GM19324 (cell line): ENCODE data around the gene IGFALS.

Experiments used
- ATAC-seq: cut with Tn5 transposase; IDR thresholded peaks from one replicate; pipeline ENCODE4 v1.9.1; 2021; ENCODE audit warnings: mild to moderate bottlenecking, moderate library complexity; ENCODE audit not compliant: unreplicated experiment, low FRiP score

The IGFALS gene

DNA sequence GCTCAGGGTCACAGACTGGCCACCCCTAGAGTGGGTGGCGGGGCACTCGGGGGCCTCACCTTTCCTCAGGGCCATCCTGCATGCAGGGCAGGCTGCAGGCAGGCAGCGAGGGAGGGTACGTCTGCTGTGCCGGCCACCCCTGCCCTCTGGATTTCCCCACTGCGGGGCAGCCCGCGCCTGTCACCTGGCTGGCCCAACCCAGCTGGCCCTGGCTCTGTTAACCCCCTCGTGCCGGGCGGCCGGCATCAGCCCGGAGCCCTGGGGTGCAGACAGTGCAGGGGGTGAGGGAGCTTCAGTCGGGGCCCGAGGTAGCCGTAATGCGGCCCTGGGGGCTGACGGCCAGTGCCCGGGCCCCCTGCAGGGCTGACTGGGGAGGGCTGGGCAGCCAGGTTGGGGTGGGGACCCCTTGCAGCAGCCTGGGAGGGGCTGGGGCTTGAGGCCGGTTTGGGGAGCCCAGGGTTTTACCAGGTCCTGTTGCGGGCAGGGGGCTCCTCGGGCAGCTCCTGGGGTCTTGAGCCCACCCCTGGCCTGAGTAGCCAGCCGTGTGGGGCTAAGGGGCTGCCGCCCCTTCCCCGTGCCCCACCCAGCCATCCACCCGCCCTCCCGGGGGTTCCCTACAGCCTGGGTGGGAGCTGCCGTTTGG, at the start of gene IGFALS:
IGFALS (minus strand) TSS at position 128 of the 643 bp plus-strand sequence; CDS start at position 75, 53 bp downstream.
- ATAC-seq, result no peak

DNA sequence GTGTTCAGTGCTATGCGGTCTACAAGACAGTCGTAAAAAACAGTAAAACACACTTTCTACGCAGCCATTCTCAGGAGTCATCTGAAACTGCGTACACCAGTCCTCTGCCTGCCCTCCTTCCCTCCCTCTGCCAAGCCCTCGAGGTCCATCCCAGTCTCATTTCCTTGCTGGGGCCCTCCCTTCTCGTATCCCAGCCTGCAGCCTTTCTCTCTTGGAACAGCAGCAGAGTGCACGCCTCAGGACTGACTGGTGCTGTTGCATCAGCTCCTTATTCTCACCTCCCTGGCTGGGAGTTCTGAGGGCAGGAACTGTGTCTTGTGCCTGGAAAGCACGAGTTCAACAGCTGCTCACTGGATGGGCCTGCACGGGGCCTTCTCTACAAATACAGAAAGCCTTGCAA, 46.0 kb upstream of the IGFALS start:
- ATAC-seq, result no peak

DNA sequence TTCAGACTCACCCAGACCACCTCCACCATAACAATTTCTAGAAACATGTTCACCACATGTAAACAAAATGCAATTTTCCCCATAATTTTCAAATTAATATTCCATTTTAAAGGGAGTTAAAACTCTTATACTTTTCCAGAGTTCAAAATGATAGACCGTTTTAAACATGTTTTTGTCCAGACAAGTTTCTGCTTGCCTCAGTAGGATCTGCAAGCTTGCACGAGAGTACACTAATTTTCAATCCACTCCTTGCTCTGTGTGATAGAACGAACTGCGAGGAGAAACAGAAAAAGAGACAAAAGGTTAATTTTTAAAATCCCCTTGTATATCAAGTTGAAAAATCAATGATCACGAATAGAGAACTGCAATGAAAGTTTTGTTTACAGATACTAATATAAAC, 40.6 kb upstream of the IGFALS start:
- no peak for ATAC-seq

DNA sequence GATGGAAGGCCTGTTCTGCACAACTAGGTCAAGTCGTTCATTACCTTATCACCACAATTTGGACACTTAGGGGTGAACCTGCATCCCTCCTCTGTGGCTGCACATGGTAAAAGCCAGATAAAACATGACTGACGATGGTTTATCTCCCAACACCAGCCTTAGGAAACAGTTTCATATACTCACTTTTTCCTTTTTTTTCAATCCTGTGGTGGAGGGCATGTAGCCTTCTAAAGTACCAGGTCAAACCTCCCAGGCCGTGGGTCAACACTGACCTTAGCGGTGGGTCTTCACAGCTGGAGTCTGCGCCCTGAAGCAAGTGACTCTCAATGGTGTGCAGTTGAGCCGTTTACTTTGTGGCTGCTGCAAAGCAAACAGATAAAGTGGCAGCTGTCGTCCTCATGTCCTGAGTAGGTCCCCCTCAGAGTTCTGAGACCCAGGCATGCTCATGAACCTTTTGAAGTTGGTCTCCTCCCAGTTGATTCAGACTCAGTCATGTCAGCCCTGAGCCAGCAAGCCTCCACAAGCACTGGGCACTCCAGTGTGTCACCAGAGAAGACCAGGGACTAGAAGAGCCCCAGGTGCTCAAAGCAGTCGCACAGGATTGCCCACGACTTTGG, 39.4 kb upstream of the IGFALS start:
- no peak for ATAC-seq

DNA sequence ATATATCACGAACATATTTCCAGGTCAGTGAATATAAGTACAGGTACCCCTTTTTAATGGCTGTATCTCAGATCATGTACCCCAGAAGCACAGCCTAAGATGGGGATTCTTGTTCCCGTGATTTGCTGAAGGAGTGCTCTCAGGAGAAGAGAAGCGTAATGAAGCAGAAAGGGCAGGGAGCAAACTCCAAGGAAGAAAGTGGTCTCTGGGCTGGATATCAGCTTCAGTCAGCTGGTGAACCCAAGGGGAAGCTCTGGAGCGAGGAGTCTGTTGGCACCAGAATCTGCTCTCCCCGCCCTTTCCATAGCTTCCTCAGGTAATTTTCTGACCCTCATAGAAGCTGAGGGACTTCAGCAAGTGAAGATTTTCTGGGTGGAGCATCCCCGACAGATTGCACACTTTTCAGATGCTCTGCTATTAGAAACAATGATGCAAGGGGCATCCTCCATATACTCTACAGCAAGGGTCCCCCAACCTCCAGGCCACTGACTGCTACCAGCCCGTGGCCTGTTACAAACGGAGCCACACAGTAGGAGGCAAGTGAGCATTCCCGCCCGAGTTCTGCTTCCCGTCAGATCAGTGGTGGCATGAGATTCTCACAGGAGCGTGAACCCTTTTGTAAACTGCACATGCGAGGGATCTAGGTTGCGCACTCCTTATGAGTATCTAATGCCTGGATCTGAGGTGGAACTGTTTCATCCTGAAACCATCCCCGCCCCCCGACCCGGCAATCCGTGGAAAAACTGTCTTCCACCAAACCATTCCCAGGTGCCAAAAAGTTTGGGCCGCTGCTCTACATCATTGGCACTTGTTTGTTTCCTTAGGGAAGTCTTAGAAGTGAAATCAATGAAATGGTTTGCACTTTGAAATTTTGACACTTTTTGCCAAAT, 37.9 kb upstream of the IGFALS start:
- no peak for ATAC-seq

DNA sequence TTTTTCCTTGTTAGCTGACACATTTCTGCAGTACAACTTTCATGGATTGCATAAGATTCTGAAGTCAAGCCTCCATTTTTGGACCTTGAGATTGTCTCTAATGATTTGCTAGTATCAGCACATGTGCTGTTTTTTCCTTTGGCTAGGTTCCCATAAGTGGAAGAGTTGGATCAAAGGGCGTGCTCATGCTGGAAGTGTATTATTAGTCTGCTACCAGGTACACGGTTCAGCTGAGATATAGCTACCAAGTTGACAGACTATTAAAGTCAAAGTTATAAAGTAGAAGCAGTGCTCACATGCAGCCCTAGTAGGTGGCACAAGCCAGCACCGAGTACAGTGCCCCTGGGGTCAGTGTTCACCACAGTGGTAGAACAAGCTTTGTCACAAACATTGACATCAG, 36.7 kb upstream of the IGFALS start:
- ATAC-seq, result no peak

DNA sequence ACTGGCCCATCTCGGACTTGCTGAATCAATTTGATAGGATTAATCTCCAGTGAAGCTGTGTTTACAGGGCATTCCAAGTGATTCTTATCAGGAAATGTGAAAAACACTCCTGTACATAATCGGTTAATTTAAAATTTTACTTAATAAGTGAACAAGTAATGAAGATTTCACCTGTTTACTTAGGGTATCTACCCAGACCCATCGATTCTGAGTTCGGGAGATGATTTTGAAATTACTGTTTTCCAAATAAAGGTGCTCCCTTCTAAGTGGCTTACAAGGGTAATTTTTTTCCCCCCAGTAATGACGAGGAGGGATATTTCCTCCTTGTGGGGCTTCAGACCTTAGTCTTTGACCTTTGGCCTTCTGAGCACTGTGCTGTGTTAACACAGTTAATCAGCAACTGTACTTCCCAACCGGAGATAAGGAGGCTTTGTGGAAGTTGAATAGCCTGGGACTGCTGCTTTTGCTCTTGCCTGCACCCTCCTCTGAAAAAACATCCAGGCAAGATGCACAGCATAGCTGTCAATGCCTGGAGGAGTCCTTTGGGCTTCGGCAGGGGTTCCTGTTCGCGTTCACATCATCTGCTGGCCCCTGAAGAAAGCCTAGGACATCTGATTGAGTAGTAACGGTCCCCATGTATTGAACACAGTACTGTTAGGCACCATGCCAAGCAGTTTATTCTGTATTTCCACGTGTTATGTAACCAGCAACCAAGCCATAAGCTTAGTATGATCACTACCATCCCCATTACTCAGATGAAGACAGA, 35.3 kb upstream of the IGFALS start:
- ATAC-seq, result no peak

DNA sequence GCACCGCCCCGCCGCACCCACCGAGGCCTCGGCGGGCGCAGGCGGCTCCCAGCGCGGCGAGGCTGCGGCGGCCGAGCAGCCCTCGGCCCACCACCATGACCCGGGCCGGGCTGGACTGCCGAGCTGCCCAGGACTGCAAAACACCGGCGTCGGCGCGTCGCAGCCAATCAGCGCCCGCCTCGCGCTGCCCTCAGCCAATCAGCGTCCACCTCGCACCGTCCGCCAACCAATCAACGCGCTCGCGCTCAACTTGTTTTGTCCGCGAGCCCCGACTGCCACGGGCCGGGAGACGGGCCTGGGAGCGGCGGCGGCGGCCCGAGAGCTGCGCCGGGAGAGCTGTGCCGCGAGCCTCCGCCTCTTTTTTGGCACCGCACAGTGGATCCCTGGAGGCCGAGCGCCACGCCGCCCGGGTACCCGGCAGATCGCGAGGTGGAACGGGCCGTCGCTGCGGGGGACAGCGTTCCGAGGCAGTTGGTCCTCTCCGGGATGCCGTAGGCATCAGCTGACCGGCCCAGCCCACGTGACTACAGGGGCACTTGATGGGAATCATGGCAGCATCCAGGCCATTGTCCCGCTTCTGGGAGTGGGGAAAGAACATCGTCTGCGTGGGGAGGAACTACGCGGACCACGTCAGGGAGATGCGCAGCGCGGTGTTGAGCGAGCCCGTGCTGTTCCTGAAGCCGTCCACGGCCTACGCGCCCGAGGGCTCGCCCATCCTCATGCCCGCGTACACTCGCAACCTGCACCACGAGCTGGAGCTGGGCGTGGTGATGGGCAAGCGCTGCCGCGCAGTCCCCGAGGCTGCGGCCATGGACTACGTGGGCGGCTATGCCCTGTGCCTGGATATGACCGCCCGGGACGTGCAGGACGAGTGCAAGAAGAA, 33.4 kb upstream of the IGFALS start, which contains the start of the genes FAHD1 and HAGH:
FAHD1 (plus strand) TSS at position 516 of the 883 bp plus-strand sequence; CDS start at position 549, 33 bp downstream.
HAGH (minus strand) TSS at position 135 of the 883 bp plus-strand sequence; CDS start at position 97, 38 bp downstream.
- ATAC-seq, result peak; percentile 88

DNA sequence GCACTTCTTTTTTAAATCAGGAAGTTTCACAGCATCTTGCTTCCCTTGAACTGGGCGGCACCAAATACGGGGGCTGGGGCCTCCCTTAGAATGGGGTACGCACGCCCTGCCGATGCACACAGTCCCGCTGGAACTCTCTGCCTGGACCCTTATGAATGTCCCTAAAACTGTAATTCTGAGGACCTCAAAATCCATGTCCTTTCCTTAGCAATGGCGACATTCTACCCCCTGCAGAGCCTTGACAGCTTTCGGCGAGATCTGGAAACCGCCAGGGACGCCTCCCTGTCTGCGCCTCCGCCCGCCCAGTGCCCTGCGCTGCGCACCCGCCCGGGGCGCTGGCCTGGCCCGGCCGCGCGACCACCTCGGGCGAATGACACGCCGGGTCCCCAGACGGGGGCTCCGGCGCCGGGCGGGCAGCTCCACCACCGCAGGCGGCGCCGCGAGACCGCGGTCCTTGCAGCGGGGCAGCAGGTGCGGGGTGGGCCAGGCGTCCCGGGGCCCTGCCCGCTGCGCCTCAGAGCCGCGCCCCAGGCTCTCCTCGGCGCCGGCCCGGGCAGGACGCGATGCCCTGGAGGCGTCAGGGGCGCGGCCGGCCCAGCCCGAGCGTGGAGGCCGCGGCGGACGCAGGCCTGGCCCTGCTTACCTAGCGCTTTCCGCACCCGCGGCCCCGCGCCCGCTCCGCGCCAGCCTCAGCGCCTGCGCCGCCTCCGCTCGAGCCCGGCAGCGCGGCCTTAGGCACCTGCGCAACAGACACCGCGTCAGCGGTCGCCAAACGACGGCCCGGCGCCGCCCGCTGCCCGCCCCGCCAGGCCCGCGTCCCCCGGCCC, 32.6 kb upstream of the IGFALS start:
- peak; percentile 65 for ATAC-seq

DNA sequence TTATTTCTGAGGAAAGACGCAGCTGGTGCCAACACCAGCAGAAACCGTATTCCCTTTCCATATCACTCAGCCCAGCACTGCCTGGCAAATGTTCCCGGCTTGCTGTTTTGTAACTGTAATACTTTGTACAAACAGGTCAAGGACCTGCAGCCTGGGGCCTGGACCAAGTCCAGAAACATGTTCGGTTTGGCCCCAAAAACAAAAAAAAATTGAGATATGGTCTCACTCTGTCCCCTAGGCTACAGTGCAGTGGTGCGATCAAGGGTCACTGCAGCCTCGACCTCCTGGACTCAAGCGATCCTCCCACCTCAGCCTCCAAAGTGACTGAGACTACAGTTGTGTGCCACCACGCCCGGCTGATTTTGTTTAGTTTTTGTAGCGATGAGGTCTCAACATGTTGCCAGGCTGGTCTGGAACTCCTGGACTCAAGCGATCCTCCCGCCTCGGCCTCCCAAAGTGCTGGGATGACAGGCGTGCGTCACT, 31.9 kb upstream of the IGFALS start:
- no peak for ATAC-seq

DNA sequence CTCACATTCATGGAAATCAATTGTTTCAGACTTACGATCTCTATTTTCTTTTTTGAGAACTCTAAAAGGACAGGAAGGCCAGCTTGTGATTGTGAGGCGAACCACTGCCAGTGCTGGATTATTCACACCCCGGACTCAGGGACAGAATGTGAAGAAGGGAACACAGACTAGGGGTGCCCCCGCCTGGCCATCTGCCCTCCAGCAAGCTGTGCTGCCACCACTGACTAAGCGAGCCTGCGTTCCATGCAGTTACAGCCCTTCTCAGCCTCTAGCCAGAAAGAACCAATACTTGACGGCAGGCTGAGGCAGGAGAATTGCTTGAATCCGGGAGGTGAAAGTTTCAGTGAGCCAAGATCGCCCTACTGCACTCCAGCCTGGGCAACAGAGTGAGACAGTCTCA, 30.3 kb upstream of the IGFALS start:
- no peak for ATAC-seq

DNA sequence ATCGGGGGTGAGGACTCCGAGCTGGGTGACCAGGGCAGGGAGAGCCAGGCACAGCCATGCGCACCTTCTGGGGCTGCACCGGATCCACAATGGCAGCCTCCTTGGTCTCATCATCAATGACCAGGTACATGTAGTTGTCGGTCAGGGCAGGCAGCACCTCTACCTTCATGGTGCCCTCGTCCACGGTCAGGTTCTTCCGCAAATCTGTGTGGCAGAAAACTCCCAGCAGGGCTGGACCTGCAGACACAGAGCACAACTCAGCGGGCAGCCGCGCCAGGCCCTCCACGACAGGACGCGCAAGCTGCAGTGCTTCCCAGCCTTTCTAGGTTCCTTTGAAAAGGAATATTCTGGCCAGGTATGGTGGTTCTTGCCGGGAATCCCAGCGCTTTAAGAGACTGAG, 29.3 kb upstream of the IGFALS start:
- no peak for ATAC-seq

DNA sequence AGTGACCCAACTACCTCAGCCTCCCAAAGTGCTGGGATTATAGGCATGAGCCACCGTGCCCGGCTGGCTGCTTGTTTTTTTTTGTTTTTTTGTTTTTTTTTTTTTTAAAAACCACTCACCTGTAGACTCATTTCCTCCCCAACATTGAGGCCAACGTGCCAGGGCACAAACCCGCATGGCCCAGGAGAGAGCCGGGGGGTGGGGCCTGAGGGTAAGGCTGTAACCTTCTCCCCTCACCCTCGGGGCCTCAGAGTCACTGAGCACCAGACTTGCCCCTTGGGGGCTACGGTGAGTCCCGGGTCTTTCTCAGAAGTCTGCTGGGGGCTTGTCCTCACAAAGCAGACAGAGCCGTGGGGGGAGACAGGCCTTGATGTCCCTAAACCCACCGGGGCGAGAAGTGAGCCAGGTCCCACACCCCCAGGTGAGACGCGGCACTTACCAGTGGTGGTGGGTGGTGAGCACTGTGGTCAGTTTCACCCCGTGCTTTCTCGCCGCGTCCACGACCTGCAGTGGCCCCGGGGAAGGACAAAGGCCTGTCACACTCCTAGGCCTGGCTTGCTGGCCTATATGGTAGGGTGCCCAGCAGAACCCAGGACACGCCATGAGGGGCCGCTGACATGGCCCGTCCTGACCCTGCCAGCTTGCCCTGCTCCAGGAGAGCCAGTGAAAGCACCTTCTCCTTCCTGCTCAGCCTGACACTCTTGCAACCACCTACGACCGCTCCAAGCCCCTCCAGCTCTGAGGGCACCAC, 28.5 kb upstream of the IGFALS start:
- no peak for ATAC-seq

DNA sequence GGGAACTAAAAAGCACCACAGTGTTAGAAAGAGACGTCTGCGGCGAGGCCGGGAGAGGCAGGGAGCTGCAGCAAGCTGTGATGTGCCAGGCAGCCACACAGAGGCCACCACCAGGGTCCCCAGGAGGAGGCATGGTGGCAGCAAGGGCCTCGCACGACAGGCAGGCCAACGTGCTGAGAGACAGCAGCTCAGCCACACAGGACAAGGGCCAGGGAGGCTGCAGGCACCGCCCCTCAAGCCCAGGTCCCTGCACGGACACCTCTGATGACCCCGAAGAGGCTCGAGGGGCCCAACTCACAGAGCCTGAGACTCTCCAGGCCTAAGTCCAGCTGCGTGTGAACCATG, 27.4 kb upstream of the IGFALS start:
- ATAC-seq, result no peak

DNA sequence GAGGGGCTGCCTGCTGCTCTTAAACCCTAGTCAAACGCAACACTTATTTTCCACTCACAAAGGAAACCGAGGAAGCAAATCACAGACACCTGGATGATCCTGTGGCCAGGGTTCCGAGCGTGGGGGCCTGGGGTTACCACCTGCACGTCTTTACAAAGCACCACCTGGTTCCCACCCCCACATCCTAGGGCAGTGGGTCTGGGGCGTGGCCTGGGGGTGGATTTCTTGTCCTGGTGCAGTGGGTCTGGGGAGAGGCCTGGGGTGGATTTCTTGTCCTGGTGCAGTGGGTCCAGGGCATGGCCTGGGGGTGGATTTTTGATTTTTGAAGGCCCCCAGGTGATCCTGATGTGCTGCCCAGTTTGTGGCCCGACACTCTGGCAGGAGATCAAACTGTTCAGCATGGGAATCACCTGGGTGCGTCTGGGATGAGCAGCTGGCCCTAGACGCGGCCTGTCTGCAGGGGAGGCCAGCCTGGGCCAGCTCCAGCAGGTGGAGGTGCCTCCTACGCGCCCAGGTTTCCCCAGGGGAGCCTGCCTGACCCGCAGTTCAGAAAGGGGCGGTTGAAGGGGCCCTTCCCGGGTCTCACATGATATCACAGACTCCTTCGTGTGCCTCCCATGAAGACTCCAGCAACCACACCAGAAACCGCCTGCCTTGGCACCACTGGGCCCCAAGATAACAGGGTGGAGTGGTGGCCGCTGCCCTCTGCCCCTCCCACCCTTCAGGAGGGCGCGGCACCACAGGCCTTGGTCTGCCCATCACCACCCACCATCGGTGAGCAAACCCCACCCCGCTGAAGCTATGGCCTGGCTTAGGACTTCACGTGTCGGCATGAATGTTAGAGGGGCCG, 26.8 kb upstream of the IGFALS start:
- no peak for ATAC-seq

DNA sequence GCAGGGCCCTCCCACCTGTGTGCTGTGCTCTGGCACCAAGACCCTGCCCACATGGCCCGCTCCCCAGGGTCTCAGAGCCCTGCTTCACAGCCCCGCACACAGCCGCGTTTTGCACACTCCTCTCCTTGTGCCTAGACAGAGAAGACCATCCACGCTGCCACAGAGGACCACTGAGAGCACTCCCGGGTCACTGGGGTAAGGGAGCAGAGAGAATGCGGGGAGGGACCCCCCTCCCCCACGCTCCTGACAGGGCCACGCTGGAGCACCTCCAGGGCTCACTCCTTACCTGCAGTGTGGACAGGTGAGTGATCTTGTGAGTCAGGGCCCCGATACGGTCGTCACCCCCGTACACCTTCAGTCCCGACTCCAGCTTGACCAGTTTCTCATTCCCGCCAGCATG, 26.1 kb upstream of the IGFALS start:
- no peak for ATAC-seq

DNA sequence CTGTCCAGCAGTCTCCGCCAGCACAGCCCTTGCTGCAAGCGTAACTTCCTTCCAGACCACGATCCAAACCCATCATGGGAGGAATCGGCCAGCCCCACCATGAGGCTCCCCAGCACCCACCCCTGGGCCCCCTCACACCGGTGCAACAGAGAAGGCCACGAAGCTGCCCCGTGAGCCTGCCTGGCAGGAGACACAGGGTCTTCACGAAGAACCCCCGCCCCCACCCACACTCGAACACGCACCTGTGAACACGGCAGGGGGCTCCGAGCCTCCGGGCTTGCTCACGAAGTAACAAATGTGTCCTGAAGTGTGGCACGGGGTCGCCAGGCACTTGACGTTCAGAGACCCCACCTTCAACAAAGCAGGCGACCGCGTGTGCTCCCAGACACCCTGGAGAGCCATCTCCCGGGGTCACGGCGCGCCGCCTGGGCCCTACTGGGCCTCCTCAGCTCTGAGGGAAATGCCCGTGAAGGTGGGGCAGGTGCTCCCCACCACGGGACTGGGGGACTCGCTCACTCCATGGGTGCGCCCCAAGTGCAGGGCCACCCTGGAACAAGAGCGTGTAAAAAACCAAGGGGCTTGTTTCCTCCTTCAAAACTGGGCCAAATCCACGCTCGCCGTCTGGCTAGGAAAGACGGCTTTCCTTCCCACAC, 25.5 kb upstream of the IGFALS start:
- no peak for ATAC-seq
